Articular chondrocyte of knee joint (primary cell): ENCODE data around the gene ASL. TPM values are rescaled to one million over a fixed set of nuclear protein-coding genes. Genes with fewer than 3 reads are reported as not detected.

ENCODE experiments used
- total RNA-seq: library from RNA; depleted of rRNA; stranded (reverse); fragments of >200 nt; gene quantifications from 2 replicates; pipeline ENCODE4 v1.2.3, GENCODE V29; 2012

The ASL gene
- total RNA-seq: 32.0 and 45.1 TPM in 2 replicates

GRCh38 chr7:66075590-66076461 is at the start of gene ASL:
TSS of gene ASL (plus strand) at chr7:66075819. CDS start at chr7:66076082, 263 bp downstream.

DNA sequence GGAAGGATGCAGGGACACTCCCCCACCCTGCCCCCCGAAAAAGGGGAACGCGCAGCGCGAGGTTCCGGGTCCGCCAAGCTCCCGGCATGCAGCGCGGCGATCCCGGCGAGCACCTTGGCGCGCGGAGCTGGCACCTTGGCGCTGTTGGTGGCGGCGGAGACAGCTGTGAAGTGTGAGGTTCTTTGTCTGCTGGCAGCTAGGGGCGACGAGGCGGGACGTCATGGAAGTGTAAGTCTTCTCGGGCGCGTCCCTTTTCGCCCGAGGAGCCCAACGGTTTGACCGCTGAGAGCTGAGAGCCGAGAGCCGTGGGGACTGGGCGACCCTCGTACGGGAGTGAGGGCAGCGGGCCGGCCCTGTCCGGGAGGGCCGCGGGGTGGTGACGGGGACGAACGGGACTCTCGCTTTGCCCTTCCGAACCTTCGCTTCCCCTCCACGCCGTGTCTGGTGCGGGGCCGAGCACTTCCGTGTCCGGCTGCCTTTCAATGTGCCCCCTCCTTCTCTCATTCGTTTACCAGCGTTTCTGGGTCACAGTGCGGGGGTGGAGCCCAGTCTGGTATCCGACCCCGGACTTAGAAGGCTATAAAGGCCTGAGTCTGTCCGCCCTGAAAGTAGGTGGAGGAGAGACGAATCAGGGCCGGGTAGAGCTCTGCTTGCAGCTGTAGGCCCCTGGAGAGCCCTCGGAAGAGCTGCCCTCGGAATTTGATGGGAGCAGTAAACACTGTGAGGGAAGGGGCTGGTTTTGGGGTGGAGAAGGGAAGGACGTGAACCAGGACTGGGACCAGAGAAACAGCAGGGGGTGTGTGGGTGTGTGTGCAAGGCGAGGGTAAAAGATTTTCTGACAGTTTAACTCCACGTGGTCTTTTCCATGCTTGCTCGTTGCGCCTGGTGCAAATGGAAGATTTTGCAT is 39.4 kb downstream of the ASL start, which contains the start of gene CRCP:
Gene CRCP, plus strand, starts transcription at position 105 of the 907 bp plus-strand sequence. Its CDS starts 116 bp downstream, at position 221.

Other genes starting within 250 kb of the ASL start
- 17.6 and 18.9 TPM in 2 replicates for gene VKORC1L1, start 202.7 kb upstream of the ASL start, total RNA-seq
- gene GUSB, start 93.6 kb upstream of the ASL start, total RNA-seq: 16.5 and 19.5 TPM in 2 replicates
- 23.8 and 35.7 TPM in 2 replicates for gene CRCP, start 39.0 kb downstream of the ASL start, total RNA-seq
- gene TPST1, start 129.5 kb downstream of the ASL start, total RNA-seq: 58.7 and 65.7 TPM in 2 replicates